Gastrocnemius medialis (tissue), 4 donors: ENCODE data around the gene DCPS.
"Not testable (repeated sequence)": the region's sequence is repeated elsewhere in the genome, so short reads cannot be mapped to it uniquely, and the experiment has no call there.

Experiments used
- POLR2A ChIP-seq, 2 donors: fragments of 450-650 bp; IDR thresholded peaks; one replicate each; pipeline ENCODE4 v1.6.1; 2017; ENCODE audit warnings: antibody characterized with exemption in 2 of 2, mild to moderate bottlenecking in 2 of 2, moderate library complexity in 2 of 2
- TF ChIP-seq, protein P1 (sequence below), 5 experiments: fragments of 450-650 bp in 3 of 5; fragments of 200-600 bp in 2 of 5; sonication (generic) in 2 of 5; IDR thresholded peaks in 4 of 5; conservative IDR thresholded peaks in 1 of 5; 1 replicate in 4 of 5; 2 replicates in 1 of 5; pipeline ENCODE4 v1.5.1; 2016 to 2019; ENCODE audit warnings: antibody characterized with exemption in 5 of 5, mild to moderate bottlenecking in 3 of 5, moderate library complexity in 3 of 5

GRCh38 chr11:126367806-126368205 lies 63.9 kb downstream of the DCPS start:
- TF ChIP-seq, protein P1, sequence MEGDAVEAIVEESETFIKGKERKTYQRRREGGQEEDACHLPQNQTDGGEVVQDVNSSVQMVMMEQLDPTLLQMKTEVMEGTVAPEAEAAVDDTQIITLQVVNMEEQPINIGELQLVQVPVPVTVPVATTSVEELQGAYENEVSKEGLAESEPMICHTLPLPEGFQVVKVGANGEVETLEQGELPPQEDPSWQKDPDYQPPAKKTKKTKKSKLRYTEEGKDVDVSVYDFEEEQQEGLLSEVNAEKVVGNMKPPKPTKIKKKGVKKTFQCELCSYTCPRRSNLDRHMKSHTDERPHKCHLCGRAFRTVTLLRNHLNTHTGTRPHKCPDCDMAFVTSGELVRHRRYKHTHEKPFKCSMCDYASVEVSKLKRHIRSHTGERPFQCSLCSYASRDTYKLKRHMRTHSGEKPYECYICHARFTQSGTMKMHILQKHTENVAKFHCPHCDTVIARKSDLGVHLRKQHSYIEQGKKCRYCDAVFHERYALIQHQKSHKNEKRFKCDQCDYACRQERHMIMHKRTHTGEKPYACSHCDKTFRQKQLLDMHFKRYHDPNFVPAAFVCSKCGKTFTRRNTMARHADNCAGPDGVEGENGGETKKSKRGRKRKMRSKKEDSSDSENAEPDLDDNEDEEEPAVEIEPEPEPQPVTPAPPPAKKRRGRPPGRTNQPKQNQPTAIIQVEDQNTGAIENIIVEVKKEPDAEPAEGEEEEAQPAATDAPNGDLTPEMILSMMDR (IDR thresholded peaks at IDR 0.05 in 4 of 5, conservative IDR thresholded peaks at IDR 0.05 in 1 of 5) = not testable (repeated sequence)
- not testable (repeated sequence) for TF ChIP-seq POLR2A (IDR thresholded peaks at IDR 0.05)
